Duodenal mucosa (tissue), 2 donors: ENCODE data around the gene WNT3A.

ENCODE experiments used
- H3K27ac ChIP-seq: one replicate; pipeline ENCODE4 v1.7.0; 2013; ENCODE audit warnings: low read depth, low read length
- H3K27me3 ChIP-seq, 2 donors: one replicate each; pipeline ENCODE4 v1.7.0; 2013; ENCODE audit warnings: low read length in 2 of 2, control low read depth in 1 of 2; ENCODE audit not compliant: insufficient read depth in 2 of 2, control insufficient read depth in 1 of 2
- H3K36me3 ChIP-seq, 2 donors: one replicate each; pipeline ENCODE4 v1.7.0; 2013; ENCODE audit warnings: low read length in 2 of 2, control low read depth in 1 of 2; ENCODE audit not compliant: insufficient read depth in 2 of 2, control insufficient read depth in 1 of 2
- H3K4me1 ChIP-seq, 2 donors: one replicate each; pipeline ENCODE4 v1.7.0; 2013; ENCODE audit warnings: low read length in 2 of 2, control low read depth in 1 of 2; ENCODE audit not compliant: insufficient read depth in 2 of 2, control insufficient read depth in 1 of 2
- H3K4me3 ChIP-seq, 2 donors: one replicate each; pipeline ENCODE4 v1.7.0; 2013; ENCODE audit warnings: low read length in 2 of 2, low read depth in 1 of 2
- H3K9ac ChIP-seq, 2 donors: one replicate each; pipeline ENCODE4 v1.7.0; 2013; ENCODE audit warnings: low read length in 2 of 2, low read depth in 1 of 2
- H3K9me3 ChIP-seq, 2 donors: one replicate each; pipeline ENCODE4 v1.7.0; 2013; ENCODE audit warnings: low read length in 2 of 2, control low read depth in 1 of 2; ENCODE audit not compliant: control insufficient read depth in 1 of 2

The WNT3A gene

GRCh38 chr1:228081144-228081543 is 74.3 kb downstream of the WNT3A start:
- H3K27ac ChIP-seq = no peak overlapping the region
- no peaks in the 10 kb centered on the region for H3K9me3 ChIP-seq
- H3K4me1 ChIP-seq = peaks cover 30 to 34% of the 10 kb centered on the region in 2 donors
- H3K9ac ChIP-seq = peak overlapping the region; percentile 77 to 79
- peak overlapping the region; percentile 79 to 98 for H3K4me3 ChIP-seq
- H3K27me3 ChIP-seq = no peaks in the 10 kb centered on the region
- H3K36me3 ChIP-seq = peaks cover 0 to 4% of the 10 kb centered on the region in 2 donors

- H3K4me1 ChIP-seq = peaks cover 34 to 40% of the 10 kb centered on the region in 2 donors
- H3K27ac ChIP-seq = no peak overlapping the region
- H3K27me3 ChIP-seq = no peaks in the 10 kb centered on the region
- H3K9ac ChIP-seq = peak overlapping the region; percentile 77 to 89
- H3K36me3 ChIP-seq = peaks cover 0 to 4% of the 10 kb centered on the region in 2 donors
- H3K4me3 ChIP-seq = peak overlapping the region; percentile 79 to 98
- no peaks in the 10 kb centered on the region for H3K9me3 ChIP-seq
Measured at GRCh38 chr1:228081578-228082213, 74.9 kb downstream of the WNT3A start.

DNA sequence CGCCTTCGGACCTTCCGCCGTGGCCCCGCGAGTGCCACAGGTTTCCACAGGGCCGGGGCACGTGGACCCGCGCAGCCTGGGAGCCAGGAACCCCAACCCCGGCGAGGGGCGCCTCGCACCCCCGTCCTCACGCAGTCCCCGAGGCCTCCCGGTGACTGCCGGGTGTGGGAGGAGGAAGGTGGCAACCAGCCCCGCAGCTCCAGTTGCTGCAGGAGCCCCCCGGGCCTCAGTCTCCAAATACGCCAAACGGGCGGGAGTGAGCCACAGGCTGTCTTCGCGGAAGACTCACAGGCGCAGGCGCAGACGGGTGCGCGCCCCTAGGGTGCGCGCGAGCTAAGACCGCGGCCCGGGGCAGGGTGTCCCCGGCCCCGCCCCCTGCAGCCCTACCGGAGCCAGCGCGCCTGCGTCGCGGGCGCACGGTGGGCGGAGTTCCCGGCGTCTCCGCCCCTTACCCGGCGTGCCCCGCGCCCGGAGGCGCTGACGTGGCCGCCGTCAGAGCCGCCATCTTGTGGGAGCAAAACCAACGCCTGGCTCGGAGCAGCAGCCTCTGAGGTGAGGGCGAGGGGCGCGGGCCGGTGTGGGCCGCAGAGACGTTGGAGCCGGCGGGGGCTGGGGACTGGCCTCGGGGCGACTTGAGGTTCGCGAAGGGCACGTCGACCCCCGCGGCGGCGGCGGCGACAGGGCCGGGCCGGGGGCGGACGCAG is 75.6 kb downstream of the WNT3A start, which contains the start of gene ARF1:
ARF1 (plus strand) TSS at position 495 of the 704 bp plus-strand sequence. CDS start 14,407 bp downstream, outside the sequence.
- Histone ChIP-seq H3K27me3 (no peaks in the 10 kb centered on the region), H3K36me3 (peaks cover 0 to 4% of the 10 kb centered on the region in 2 donors), H3K27ac (peak within 1 kb of the TSS; percentile 98), H3K9me3 (no peaks in the 10 kb centered on the region), H3K4me1 (peaks cover 41 to 47% of the 10 kb centered on the region in 2 donors), H3K4me3 (peak within 1 kb of the TSS; percentile 97 to 98), H3K9ac (peak within 1 kb of the TSS; percentile 99)

GRCh38 chr1:228082918-228083870 is 76.4 kb downstream of the WNT3A start:
- H3K9ac ChIP-seq = peak overlapping the region; percentile 99
- H3K27me3 ChIP-seq = no peaks in the 10 kb centered on the region
- H3K36me3 ChIP-seq = peaks cover 4% of the 10 kb centered on the region in 2 donors
- H3K4me3 ChIP-seq = peak overlapping the region; percentile 97 to 98
- no peaks in the 10 kb centered on the region for H3K9me3 ChIP-seq
- peaks cover 49 to 55% of the 10 kb centered on the region in 2 donors for H3K4me1 ChIP-seq
- H3K27ac ChIP-seq = peak overlapping the region; percentile 98

DNA sequence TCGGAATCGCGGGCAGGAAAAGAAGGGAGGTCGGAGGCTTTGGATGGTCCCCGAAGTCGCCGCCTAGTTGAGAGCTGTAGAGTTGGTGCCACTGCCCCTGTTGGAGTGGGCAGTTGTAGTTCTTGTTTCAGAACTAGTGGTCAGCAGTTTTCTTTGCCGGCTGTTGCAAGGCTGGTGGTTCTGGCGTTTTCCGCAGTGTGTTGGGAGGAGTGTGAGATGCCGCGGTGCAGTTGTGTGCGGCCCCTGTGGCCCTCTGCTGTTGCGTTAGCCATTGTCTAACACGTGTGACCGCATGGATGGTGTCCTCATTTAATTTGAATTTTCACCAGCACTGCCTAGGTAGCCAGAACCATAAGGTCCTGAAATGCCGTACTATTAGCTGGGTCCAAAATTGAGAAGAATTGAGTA is 77.1 kb downstream of the WNT3A start:
- Histone ChIP-seq H3K4me1 (peaks cover 56 to 62% of the 10 kb centered on the region in 2 donors), H3K9ac (peak overlapping the region; percentile 99)

DNA sequence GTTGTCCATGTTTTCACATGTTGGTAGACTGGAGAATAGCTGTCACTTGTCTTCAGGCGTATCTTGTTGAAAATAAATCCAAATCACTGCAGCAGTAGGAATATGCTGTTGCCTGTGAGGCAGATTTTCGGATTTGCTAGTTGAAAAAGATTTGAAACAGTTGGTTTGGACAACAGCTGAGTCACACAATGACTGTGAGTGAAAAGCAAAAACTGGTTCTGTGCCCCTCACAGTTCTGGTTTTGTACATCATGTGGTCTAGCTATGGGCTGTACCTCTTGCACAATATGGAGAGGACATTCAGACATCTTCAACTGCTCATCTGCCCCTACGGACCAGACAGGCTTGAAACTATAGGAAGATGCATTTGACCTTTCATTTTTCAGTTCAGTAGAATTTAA is 77.5 kb downstream of the WNT3A start:
- Histone ChIP-seq H3K27ac (peak overlapping the region; percentile 98), H3K36me3 (peaks cover 9 to 14% of the 10 kb centered on the region in 2 donors), H3K9me3 (no peaks in the 10 kb centered on the region), H3K4me3 (peak overlapping the region; percentile 97 to 98), H3K4me1 (peaks cover 61 to 66% of the 10 kb centered on the region in 2 donors), H3K27me3 (no peaks in the 10 kb centered on the region), H3K9ac (peak overlapping the region; percentile 99)

More for the DNA sequence above, 77.1 kb downstream of the WNT3A start:
- peaks cover 9 to 10% of the 10 kb centered on the region in 2 donors for H3K36me3 ChIP-seq
- H3K27me3 ChIP-seq = no peaks in the 10 kb centered on the region
- peak overlapping the region; percentile 97 to 98 for H3K4me3 ChIP-seq
- H3K27ac ChIP-seq = peak overlapping the region; percentile 98
- H3K9me3 ChIP-seq = no peaks in the 10 kb centered on the region

DNA sequence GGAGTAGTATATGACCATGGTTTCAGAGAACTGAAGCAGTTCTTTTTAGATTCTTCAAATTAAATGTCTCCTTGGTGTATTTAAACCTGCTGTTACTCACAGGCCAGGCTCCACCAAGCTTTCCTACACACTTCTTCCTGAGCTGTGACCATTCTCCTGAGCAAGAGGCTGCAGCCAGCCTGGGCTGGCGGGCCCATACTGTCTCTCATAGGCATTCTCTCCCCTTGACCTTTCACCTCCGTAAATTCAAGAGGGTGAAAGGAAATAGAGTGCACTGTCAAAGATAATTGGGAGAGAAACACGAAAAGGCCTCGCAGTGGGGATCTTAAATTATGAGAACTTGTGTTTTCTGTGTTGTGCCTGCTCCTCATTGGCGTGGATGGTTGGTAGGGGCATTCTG is 78.0 kb downstream of the WNT3A start:
- Histone ChIP-seq H3K27ac (no peak overlapping the region), H3K4me1 (peaks cover 65 to 71% of the 10 kb centered on the region in 2 donors), H3K27me3 (no peaks in the 10 kb centered on the region), H3K4me3 (peak overlapping the region; percentile 97 to 98), H3K36me3 (peaks cover 9 to 18% of the 10 kb centered on the region in 2 donors), H3K9me3 (no peaks in the 10 kb centered on the region), H3K9ac (peak overlapping the region; percentile 99)

GRCh38 chr1:228085287-228085951 is 78.6 kb downstream of the WNT3A start:
- Histone ChIP-seq H3K9me3 (no peaks in the 10 kb centered on the region), H3K9ac (peak overlapping the region; percentile 39 to 99), H3K36me3 (peaks cover 9 to 22% of the 10 kb centered on the region in 2 donors), H3K27me3 (no peaks in the 10 kb centered on the region), H3K4me1 (peaks cover 72 to 77% of the 10 kb centered on the region in 2 donors), H3K4me3 (peak overlapping the region; percentile 97 to 98), H3K27ac (no peak overlapping the region)

GRCh38 chr1:228087771-228088251 is 81.0 kb downstream of the WNT3A start:
- Histone ChIP-seq H3K4me3 (peak overlapping the region; percentile 38 to 47), H3K36me3 (peaks cover 9 to 36% of the 10 kb centered on the region in 2 donors), H3K9ac (peak overlapping the region in 1 of 2 donors; percentile 12), H3K27ac (no peak overlapping the region), H3K9me3 (no peaks in the 10 kb centered on the region), H3K27me3 (no peaks in the 10 kb centered on the region), H3K4me1 (peaks cover 87 to 91% of the 10 kb centered on the region in 2 donors)
